Mesangial cell (primary cell): Measurements from ENCODE around the gene PPM1E. TPM values are rescaled to one million over a fixed set of nuclear protein-coding genes. Genes with fewer than 3 reads are reported as not detected.

Source experiments
- total RNA-seq: library from RNA; depleted of rRNA; stranded (reverse); fragments of >200 nt; gene quantifications from 2 replicates; pipeline ENCODE4 v1.2.3, GENCODE V29; 2015

PPM1E gene
- 0.51 and 1.1 TPM in 2 replicates for total RNA-seq

GRCh38 chr17:58755577-58756245, at the start of gene PPM1E:
Gene PPM1E, plus strand, starts transcription at chr17:58755854.

Other genes with a start within 250 kb of the PPM1E start
- gene MTMR4, start 241.2 kb upstream of the PPM1E start, total RNA-seq = 25.0 and 46.0 TPM in 2 replicates
- gene TEX14, start 63.8 kb upstream of the PPM1E start, total RNA-seq = under 0.01 TPM in 1 of 2 replicates, not detected in the other
- 9.4 and 36.5 TPM in 2 replicates for gene RAD51C, start 63.3 kb upstream of the PPM1E start, total RNA-seq